HG03103 (cell line): ENCODE measurements around the gene HDLBP.

ENCODE experiments used
- ATAC-seq: cut with Tn5 transposase; IDR thresholded peaks from one replicate; pipeline ENCODE4 v1.9.1; 2021; ENCODE audit warnings: low read depth; ENCODE audit not compliant: unreplicated experiment

HDLBP gene

GRCh38 chr2:241183221-241183620 is 132.3 kb downstream of the HDLBP start:
- no peak for ATAC-seq

- no peak for ATAC-seq
Observed at GRCh38 chr2:241182531-241183133, 132.8 kb downstream of the HDLBP start.

- ATAC-seq = no peak
Observed at GRCh38 chr2:241182126-241182525, 133.3 kb downstream of the HDLBP start.

- ATAC-seq = no peak
Observed at GRCh38 chr2:241180495-241180894, 135.0 kb downstream of the HDLBP start.

- no peak for ATAC-seq
Observed at GRCh38 chr2:241179899-241180298, 135.6 kb downstream of the HDLBP start.

- no peak for ATAC-seq
Observed at GRCh38 chr2:241178961-241179360, 136.5 kb downstream of the HDLBP start.

- no peak for ATAC-seq
Observed at GRCh38 chr2:241177526-241178334, 137.7 kb downstream of the HDLBP start.
